Stimulated activated CD4-positive, alpha-beta T cell treated with anti-CD3 and anti-CD28 coated beads, Interleukin-12 subunit alpha, Interleukin-12 subunit beta, amount 100 ng/mL, for 24 hours (primary cell): ENCODE measurements around the gene CCDC91.

Experiments
- DNase-seq, 2 experiments: peaks; one replicate each; pipeline ENCODE4 v3.0.0-alpha.2; 2020; ENCODE audit warnings: low read depth in 2 of 2

The CCDC91 gene

GRCh38 chr12:28578361-28578760, 388.1 kb downstream of the CCDC91 start:
- no peak for DNase-seq

GRCh38 chr12:28578833-28579252, 388.6 kb downstream of the CCDC91 start:
- no peak for DNase-seq

GRCh38 chr12:28582672-28583376, 392.6 kb downstream of the CCDC91 start:
- no peak for DNase-seq

- no peak for DNase-seq
These were observed 393.5 kb downstream of the CCDC91 start for GRCh38 chr12:28583701-28584261.

- no peak for DNase-seq
These were observed 394.9 kb downstream of the CCDC91 start for GRCh38 chr12:28585146-28585545.

GRCh38 chr12:28586481-28586880, 396.2 kb downstream of the CCDC91 start:
- no peak for DNase-seq

GRCh38 chr12:28591831-28592230, 401.6 kb downstream of the CCDC91 start:
- DNase-seq: no peak
